Body of pancreas (tissue), 4 donors: ENCODE data around the gene ZNF787.

Source experiments
- POLR2A ChIP-seq, 3 donors: fragments of 450-650 bp; IDR thresholded peaks; one replicate each; pipeline ENCODE4 v1.6.1; 2016; ENCODE audit warnings: antibody characterized with exemption in 3 of 3, mild to moderate bottlenecking in 2 of 3
- TF ChIP-seq, protein P1 (sequence below), 7 experiments: fragments of 450-650 bp in 4 of 7; fragments of 200-600 bp in 3 of 7; sonication (generic) in 3 of 7; IDR thresholded peaks; one replicate each; pipeline ENCODE4 v1.5.1; 2016 to 2019; ENCODE audit warnings: antibody characterized with exemption in 7 of 7

DNA sequence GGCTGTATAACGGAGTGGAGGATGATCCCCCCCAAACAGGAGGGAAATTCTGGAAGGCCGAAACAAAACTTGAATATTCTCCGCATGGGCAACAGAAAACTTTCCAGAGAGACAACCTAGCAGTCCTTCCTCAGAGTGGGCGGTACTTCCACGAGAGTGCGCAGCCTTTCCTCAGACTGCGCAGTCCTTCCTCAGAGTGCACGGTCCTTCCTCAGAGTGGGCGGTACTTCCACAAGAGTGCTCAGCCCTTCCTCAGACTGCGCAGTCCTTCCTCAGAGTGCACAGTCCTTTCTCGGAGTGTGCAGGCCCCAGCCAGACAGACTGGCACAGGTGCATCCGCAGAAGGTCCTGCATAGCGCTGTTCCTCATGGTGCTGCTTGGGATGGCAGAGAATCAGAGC, 42.0 kb upstream of the ZNF787 start:
- TF ChIP-seq, protein P1, sequence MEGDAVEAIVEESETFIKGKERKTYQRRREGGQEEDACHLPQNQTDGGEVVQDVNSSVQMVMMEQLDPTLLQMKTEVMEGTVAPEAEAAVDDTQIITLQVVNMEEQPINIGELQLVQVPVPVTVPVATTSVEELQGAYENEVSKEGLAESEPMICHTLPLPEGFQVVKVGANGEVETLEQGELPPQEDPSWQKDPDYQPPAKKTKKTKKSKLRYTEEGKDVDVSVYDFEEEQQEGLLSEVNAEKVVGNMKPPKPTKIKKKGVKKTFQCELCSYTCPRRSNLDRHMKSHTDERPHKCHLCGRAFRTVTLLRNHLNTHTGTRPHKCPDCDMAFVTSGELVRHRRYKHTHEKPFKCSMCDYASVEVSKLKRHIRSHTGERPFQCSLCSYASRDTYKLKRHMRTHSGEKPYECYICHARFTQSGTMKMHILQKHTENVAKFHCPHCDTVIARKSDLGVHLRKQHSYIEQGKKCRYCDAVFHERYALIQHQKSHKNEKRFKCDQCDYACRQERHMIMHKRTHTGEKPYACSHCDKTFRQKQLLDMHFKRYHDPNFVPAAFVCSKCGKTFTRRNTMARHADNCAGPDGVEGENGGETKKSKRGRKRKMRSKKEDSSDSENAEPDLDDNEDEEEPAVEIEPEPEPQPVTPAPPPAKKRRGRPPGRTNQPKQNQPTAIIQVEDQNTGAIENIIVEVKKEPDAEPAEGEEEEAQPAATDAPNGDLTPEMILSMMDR (IDR thresholded peaks at IDR 0.05): no peak
- TF ChIP-seq POLR2A (IDR thresholded peaks at IDR 0.05): no peak
